ENCODE data around the gene CTBP2.

CTBP2 gene

DNA sequence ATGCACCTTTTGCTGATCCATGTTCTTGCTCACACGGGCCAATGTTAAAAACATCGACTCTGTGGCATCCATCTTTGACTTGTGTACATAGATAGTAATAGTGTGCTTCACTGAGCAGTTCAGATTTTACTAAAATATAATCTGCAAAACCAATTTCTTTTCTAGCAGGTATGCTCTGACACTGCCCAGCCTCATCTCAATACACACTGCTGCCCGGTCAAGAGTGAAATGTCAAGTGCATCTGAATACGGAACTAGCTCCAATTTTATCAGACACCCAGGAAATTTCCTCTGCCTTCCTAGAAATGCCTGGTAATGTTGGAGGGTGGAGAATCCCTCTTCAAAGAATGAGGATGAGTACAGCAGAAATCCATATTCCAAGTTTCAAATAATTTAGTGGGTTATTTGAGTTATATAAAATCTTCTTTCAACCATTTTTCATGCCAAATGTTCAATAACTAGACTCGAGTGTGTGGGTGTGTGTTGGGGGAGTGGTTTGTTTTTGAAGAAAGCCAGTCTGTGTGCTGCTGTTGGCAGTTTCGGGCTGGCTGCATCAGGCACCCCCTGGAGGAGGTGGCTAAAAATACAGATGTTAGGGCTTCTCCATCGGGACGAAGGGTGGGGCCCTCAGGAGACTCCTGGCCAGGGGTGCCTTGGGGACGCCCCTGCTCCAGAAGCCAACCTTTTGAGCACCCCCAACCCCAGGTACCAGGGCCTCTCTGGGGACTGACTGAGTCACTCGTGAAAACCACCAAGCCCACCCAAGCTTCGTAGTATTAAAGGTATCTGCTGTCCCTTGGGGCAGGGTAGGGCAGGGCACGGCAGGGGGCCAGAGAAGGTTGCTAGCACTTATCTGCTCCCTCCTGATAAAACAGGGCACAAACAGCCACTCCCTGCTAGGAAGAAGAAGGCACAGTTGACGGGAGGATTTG, 15.4 kb downstream of the CTBP2 start:
- DNase-seq, result no peak

DNA sequence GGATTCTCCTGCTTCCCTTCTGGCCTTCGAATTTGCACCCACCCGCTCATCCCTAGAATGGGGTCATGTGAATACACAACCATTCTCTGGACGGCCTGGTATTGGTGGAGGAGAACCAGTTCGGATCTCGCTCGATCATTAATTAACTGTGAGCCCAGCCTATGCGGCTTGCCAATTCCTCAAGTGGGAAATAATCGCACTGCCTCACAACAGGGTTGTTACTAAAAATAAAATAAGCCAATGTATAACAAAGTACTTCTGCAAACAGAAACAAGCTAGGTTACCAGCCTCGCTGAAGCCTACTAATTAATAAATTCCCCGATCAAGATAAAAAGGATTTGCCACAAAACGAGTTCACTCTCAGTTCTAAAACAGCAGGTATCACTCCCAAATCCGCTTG, 16.2 kb downstream of the CTBP2 start:
- no peak for DNase-seq

DNA sequence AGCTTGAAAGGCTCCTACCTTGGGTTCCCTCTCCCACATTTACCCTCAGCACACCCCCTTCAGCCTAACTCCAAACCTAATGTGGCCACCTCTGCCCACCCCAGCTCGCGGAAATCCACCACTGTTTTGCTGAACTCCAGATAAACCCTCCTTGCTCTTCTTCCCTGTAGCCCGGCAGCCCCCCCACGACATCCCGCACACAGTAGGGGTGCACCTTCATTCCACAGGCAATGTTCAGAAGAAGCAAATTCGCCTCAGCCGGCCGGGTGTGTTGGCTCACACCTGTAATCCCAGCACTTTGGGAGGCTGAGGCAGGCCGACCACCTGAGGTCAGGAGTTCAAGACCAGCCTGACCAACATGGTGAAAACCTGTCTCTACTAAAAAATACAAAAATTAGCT, 17.4 kb downstream of the CTBP2 start:
- no peak for DNase-seq

DNA sequence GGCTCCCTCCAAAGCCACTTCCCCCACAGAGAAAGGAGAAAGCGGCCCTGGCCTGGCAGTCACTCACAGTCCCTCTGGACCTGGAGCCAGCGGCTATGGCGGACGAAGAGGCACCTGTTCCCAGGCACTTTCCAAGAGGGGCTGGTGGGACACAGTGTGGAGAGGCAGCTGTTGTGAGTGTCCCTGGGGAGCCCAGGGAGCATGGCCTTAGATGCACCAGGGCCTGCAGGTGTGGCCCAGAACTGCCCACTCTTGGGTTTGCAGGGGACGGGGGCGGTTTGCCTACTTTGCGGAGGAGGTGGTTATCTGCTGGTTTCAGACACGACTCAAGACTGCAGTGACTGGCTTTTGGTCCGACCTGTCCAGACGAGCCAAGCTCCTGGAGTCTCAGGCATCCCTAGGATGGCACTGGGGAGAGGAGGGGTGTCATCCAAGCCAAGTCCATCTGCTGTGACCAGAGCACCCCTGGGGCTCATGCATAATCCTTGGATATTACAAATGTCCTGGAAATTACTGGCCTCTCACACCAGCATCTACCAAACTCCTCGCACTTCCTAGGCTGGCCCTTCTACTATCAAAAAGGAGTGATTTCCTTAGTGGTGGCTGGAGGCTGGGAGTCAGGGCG, 18.4 kb downstream of the CTBP2 start:
- no peak for DNase-seq

DNA sequence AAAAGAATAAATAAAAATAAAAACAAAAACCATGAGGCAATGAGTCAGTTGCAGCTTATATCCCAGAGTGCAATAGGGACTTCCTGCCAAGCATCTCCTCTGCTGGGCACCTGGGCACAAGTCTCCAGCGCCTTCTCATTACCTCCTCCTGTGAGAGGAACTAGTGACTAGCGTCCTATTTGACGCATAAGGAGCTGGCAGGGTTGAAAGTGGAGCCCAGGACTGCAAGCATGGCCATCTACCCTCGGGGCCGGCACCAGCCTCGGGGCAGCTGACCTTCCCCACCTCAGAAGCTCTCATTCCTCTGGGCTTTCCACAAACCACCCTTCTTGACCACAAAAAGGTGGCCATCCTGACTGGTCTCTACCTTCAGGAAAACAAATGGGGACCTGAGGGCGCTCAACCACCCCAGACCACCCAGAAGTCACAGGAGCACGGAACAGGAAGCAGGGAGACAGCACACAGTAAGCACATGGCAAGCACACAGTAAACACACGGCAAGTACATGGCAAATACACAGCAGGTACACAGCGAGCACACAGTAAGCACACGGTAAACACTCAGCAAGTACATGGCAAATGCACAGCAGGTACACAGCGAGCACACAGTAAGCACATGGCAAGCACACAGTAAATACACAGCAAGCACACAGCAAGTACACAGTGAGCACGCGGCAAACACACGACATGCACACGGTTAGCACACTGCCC, 19.1 kb downstream of the CTBP2 start:
- DNase-seq, result no peak

DNA sequence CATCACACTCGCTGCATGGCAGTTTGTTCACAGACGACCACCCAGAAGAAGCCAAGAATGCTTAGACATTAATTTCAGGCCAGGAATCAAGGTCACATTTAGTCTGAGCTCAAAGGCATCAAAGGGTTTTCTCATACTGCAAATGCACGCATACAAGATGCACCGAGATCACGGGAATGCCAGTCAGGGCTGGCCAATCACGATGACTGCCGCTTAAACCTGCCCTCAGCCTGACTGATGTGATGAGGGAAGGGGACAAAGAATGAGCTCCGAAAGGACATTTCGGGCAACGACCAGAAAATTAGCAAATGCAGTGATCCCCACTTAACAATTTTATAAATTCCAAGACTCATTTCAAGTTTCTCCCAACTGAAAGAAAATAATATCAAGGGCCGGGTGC, 20.2 kb downstream of the CTBP2 start:
- no peak for DNase-seq

DNA sequence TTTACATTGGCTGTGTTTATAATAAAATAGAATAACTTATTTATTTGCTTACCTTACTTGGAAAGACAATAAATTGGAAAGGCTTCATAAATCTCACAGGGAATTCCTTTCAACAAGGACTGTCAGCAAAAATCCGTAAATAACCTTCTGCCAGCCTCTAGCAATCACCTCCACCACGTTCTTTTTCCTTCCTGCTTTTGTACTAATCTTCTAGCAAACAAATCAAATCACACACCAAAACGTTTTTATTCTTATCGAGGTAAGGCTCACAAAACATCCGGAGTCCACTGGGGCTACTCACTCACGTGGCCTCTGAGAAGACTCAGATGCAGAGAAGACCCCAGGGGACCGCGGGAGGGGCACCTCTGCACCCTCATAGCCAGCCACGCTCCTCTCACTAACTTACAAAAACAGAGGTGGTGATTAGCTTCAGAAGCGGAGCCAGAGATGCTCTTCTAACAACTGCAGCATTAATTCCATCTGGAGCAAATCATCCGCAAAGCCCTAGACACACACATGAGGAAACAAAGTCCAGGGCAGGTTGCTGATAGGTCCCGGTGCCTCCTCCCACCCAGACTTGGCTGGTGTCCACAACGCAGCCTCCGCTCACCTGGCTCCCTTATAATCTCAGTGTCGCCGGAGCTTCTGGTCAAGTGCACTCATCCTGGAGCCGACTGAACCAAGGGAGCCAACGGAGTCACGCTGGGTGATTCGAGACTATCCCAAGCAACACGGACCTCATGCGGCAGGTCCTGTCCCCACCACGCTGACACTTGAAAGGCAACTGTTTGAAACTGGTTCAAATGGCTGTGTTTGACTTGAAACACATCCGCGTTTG, 22.5 kb downstream of the CTBP2 start:
- DNase-seq, result no peak

DNA sequence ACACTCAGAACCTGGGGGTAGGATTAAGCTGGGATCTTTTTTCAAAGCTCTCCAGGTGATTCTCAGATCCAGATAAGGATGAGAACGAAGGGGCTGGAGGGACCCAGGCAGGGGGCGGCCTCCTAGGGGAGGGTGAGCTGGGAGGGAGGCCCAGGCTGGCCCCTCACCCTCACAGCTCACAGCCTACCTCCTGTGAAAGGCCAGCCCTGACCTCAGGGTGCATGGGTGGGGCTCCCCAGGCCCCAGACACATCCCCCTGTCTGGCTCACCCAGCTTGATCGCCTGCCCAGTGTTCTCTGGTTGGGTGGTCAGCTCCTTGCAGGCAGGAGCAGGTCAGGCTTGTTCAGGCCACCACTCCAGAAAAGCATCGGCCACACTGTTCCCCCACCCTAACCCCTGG, 24.3 kb downstream of the CTBP2 start:
- no peak for DNase-seq

DNA sequence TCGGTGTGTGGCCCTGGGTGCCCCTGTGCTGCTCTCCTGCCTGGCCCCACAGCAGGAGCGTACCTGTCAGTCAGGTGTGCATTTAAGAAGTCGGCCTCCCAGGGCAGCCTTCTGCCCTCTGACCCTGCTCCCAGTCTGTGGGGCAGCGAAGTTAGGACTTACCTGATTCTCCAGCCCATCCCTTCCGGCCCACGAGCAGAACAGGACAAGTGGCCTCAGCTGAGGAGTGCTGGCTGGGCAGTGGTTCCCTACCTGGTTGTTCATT, 24.7 kb downstream of the CTBP2 start:
- DNase-seq, result no peak

DNA sequence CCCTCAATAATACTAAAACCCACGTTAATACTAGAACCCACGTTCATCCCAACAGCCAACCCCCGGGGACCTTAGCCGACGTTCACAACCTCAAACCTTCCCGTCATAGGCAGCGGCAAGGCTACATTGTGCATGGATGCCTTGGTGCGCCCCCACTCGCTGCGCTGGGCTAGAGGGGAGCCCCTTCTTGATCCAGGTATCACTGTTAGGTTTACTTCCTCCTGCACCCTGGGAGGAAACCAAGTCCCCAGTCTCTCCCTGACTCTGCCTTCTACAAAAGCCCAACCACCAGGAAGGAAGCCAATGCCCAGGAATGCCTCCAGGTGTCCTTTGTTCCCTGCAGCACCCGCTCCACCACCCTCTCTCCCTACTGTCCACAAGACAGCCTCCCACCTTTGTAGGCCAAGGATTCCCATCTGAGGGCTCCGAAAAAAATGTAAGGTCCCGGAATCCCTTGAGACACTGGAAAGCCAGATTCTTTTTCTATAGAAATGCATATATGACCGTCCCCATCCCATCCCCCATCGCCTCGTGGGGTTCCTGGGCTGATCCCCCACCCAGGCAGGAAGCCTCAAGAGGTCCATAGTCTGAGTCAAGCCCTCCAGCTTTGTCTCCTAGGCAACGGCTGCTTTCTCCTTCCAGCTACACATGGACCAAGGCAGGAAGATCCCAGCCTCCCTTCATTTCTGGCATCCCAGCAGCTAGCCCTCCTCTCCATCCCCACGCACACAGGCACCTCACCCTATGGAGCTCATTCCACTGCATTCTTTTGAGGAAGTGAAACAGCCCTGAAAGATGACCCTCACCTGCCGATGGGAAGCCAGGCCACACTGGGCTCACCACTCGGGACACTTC, 25.2 kb downstream of the CTBP2 start:
- DNase-seq, result no peak

DNA sequence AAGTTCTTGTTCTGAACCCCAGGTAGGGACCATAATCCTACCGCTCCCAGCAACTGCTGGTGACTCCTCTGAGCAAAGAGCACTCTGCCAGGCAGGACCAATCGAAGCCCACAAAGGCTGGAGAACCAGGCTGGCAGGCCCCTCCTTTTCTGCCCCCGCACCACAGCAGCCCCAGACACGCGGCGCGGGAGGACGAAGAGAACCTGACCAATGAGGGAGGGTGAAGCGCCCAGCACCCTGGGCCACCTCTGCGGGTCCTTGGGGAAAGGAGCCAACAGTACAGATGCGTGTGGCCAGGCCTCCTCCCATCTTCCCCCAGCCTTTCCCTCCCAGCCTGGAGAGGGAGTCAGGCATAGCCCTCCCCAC, 25.9 kb downstream of the CTBP2 start:
- DNase-seq, result no peak

DNA sequence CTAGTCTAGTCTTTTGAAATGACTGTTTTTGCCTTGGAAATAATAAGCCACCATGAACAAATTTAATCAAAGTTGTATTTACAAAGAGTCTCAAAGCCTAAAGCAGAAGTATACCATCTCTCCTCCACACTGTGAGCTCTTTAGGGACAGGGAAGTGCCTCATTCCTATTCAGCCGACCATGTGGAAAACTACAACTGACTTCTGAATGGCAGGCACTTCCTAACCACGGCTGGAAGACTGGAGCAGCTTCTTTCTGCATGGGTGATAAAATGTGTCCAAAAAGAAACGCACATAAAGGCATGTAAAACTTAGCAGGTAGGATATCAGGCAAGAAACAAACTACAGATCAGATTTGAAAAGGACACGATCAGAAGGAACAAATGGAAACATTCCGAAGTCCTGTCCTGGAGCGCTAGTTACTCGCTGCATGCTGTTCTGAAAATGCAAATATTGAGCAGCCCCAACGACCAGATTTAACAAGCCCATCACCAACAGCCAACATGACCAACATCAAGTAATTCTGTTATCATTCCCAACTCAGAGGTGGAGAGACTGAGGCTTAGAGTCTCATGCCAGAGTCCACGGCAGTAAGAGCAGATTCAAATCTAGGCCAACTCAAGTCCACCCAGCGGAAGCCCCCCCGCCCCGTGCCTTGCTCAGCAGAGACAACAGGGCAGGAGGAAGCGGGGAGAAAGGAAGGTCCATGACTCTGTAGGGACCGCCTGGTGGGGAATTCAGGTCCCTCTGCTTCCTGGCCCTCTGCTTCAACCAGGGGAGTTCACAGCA, 26.5 kb downstream of the CTBP2 start:
- DNase-seq, result no peak

DNA sequence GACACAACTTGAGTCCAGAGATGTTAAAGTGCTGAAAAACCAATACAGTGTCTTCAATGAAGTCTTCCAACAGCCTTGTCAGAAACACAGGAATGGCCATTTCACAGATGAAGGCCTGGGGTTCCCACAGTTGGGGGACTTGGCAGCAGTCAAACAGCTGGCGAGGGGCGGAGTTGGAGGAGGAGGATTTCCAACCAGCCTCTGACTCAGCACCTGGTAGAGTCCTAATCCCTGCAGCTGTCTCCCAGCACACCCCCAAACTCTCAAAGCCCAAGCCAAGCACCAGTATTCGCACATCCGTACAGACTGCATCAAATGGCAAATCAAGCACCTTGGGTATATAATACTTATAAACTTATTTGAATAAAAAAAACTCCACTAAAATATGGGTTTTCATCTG, 28.0 kb downstream of the CTBP2 start:
- no peak for DNase-seq

DNA sequence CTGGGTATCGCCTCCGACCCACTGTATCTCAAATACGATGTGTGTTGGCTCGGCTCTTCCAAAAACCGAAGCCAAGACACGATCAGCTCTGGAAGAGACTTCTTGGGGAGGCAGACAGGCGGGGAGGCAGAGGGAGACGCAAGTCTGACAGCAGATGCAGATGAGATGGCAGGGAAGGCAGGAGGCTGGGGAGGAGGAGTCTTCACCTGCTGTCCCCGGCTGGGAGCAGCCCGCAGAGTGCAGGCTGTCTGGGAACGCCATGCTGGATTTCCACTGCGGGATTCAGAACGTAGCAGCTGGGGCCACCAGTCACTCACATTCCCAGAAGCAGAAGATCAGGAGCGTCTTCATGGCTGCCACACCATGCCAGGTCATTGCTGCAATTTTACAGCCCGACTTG, 29.4 kb downstream of the CTBP2 start:
- no peak for DNase-seq

DNA sequence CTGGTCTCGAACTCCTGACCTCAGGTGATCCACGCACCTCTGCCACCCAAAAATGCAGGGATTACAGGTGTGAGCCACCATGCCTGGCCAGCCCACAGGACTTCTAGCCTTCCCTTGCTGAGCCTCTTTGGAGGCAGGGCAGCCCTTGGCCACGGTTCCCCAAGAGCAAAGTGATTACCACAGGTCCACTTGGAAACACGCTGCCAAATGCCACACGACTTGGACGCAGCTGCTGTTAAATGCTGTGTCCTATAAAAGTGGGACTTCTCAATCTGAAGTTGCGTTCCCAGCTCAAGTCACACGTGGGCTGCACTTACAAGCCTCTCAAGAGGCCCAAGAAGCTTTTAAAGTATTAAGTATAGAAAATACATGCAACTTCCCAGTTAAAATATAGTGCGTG, 30.1 kb downstream of the CTBP2 start:
- no peak for DNase-seq

DNA sequence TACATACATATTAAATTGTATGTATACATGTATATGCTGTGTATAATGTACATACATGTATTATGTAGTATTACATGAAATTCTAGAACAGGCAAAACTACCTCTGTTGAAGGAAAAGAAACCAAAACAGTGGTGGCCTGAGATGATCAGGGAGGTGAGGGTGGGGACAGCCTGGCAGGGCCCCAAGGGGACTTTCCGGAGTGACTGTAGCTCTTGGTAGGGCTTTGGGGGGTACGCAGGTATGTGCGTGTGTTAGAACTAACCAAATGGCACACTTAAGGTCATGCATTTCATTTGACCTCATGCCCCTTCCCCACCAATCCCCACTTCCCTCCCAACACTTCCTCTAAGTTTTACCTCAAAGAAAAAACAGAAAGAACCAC, 31.3 kb downstream of the CTBP2 start:
- no peak for DNase-seq

DNA sequence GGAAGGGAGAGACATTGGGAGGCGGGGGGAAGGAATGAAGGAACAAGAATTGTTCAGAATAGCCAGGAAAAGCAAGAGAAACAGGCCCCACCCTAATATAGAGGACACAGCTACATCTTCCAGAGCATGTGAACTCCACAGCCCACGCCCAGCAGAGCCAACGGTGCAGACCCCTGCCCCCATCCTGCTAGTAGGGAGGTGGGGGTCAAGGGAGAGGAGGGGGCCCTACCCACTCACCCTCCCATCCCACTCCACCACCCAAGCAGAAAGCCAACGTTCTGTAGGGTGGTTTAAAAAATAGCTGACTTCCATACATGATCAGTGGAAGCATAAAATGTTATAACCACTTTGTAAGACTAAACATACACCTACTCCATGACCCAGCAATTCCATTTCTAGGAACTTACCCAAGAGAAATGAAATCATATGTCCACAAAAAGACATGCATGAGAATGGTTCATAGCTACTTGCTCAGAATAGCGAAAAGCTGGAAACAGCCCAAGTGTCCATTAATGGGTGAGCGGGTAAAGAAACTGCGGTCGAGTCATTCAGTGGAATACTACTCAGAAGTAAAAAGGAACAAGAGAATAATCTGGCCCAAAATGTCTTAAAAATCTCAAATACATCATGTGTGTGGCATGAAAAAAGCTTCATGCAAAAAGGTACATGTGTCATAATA, 31.8 kb downstream of the CTBP2 start:
- DNase-seq, result no peak

DNA sequence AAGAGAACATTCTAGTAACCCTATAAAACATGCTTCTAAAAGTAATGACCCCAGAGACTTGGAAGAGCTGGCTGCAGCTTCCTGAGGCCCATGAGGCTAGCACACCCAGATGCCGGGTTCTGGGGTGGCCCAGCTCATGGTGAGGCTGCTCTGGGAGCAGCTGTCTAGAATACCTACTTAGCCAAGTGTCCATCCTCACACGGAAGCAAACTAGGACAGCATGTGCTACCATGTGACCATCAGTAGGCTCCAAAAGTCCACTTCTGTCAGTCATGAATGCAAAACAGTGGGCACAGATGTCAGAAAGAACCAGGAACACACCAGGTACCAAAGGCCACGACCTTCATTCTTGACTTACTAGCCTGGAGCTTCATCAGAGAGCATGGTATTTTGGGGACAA, 32.4 kb downstream of the CTBP2 start:
- DNase-seq, result no peak

DNA sequence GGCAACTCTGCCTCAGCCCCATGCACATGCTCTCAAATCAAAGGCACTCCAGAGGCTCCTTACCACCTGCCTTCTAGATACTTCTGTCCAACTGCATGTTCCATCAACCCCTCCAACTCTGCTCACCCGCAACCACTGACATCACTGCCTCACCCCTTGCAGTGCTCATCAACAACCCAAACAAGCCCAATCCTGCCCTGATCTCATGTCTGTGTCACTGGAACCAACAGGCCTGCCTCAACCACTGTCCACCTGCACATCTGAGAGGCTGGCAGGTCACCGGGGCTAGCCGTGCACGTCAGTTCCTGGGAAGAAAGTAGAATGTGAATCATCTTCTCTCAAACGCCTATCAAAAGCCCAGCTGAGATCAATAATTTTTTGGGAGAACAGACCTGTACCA, 33.3 kb downstream of the CTBP2 start:
- DNase-seq, result no peak

DNA sequence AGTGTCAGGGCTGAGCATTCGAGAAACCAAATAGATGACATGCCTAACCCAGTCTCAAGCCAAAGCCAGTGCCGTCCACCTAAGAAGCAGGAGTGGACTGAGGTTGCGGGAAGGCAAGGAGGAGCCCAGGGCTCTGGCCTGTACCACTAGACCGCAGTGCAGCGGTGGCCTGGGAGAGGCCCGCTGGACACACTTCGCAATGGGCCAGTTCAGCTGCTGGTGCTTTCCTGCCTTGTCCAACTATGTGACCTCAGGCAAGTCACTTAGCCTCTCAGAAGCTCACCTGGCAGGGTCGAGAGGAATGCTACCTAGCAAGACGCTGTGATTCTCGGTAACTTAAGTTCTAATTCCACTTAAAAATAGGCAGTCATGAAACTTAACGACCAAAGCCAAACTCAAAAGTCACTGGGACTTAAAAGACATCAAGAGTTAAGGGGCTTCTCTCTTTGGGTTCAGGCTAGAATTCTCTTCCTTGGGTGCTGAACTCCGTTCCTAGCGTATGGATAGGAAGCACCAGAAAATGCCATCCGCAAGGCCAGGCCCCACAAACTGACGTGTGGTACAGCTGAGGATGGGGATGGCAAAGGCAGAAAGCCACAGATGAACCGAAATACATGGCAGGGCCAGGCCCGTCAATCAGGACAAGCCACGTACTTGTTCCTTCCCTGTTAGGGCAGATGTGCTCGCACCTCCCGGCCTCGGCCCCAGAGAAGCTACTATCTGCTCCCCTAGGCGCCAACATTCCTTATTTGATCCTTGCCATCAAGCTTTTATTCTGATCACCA, 34.2 kb downstream of the CTBP2 start:
- no peak for DNase-seq
